DMS114 treated with DMSO at 0.1 percent for 48 hours (cell line): ENCODE data around the gene ORMDL2.

ENCODE experiments used
- DNase-seq: peaks from one replicate; lab custom pipeline; 2025; ENCODE audit not compliant: unreplicated experiment; lab: John Stamatoyannopoulos, UW

ORMDL2 gene, protein sequence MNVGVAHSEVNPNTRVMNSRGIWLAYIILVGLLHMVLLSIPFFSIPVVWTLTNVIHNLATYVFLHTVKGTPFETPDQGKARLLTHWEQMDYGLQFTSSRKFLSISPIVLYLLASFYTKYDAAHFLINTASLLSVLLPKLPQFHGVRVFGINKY

DNA sequence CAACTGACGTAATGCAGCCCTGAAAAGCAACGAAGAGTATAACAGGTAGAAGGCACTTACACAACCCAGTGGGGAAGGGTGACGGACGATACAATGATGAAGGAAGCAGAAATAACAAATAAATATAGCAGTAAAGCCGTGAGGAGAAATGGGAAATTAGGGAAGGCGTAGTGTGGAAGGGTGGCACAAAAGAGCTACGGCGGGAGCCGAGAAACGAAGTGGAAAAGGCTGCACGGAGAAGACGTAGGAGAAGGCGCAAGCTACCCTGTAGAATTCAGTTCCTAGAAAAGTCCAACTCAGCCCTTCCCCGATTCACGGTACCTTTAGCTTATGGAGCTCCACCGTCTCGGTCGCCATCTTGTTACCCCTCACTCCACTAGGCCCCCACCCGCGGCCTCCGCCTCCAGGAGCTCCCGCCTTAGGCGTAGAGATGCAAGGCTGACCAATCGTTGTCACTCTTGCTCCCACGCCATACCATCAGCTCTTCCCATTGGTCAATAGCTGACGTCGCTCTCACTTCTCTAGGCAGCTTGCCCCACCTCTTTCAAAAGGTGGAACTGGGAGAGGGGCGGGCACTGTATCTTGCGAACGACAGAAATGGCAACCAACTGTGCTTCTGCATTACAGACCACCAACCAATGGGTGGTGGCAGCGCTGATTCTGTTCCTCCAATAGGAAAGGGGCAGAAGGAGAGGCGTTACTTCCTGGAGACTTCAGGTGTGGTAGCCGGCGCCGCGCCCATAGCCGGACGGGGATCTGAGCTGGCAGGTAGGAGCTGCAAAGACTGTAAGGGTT is at the start of gene ORMDL2, which contains the start of gene SARNP:
Gene ORMDL2 (plus strand): TSS at position 697 of the 795 bp plus-strand sequence. CDS start 959 bp downstream, outside the sequence.
Gene SARNP (minus strand): TSS at position 380 of the 795 bp plus-strand sequence. CDS start 23 bp downstream, at position 357.
- DNase-seq = peak; percentile 100

DNA sequence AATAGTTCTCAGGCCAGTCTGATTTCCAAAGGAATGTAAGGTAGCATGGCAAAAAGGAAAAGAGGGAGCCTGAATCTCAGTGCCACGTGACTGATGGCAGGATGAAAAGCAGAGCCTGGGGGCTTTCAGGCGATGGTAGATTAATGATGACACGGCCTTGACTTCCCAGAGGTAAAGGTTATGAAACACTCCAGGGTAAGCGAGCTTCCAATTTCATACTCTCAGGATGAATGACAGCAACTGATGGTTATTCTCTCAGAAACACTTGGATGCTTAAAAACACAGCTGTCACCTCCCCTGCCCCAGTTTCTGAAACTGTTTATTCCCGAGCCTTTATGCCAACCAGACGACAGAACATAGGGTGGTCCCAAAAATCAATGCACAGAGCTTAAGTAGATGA is 46.1 kb upstream of the ORMDL2 start:
- DNase-seq = no peak

DNA sequence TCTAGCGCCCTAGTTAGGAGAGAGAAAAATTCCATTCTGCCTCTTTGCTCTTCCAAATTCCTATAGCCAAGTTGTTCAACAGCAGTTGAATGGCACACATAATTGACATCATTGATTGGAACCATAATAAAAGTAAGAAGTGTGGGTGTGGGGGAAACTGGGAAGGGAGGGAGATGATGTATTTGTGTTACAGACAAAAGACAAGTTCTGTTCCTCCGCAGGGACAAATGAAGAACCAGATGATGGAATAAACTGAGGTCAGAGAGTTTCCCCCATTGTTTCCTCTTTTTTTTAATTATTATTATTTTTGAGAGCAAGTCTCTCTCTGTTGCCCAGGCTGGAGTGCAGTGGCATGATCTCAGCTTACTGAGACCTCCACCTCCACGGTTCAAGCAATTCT is 40.0 kb upstream of the ORMDL2 start:
- DNase-seq = no peak

DNA sequence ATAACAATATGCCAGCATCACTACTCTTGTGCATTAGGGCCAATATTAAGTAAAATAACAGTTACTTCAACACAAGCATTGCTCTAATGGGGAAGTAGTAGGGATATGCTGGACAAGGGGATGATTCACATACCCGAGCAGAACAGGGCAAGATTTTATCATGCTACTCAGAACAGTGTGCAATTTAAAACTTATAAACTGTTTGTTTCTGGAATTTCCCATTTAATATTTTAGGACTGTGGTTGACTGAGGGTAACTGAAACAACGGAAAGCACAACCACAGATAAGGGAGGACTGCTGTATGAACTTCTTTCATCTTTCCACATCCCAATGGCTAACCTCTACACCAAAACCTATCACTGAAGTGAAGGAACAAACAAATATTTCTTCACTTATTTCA is 37.2 kb upstream of the ORMDL2 start:
- DNase-seq = no peak

DNA sequence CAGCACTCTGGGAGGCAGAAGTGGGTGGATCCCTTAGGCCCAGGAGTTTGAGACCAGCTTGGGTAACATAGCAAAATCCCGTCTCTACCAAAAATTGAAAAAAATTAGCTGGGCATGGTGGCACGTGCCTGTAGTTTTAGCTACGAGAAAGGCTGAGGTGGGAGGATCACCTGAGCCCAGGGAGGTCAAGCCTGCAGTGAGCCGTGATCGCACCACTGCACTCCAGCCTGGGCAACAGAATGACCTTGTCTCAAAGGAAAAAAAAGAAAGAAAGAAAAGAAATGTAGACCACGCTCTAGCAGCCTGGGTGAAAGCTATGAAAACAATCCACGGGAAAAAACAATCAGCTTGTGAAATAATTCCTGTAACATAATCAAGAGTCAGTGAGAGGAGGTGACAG is 29.3 kb upstream of the ORMDL2 start:
- no peak for DNase-seq

DNA sequence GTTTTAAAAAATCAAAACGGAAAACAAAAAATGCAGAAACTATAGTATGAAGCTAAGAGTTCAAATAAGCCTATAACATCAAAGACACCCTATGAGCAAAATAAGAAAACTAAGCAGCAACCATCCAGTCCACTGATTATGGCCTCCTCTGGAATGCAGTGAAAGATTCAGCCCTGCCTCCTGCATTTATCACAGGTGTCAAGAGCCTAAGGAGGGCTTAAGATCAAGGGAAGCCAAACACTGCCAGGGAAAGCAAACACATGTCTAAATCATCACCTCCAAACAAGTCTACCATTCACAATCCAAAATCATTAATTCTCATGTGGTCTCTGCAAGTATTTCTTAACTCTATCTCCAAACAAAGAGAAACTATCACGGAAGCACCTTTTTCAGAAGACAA is 28.7 kb upstream of the ORMDL2 start:
- DNase-seq = no peak

DNA sequence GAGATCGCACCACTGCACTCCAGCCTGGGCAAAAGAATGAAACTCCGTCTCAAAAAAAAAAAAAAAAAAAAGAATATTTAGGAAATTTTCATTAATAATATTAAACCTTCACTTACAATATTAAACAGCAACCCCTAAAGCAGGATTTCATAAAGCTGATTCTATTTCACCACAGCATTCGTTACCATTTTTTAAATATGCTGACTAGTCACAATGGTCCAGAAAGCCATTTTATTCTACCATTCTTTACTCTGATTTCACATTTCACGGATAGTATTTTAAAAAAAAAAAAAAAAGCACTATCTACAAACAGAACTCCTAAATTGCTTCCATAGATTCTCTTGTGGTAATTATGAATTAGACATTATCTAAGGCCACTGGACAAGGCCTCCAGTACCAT is 27.9 kb upstream of the ORMDL2 start:
- DNase-seq = no peak

DNA sequence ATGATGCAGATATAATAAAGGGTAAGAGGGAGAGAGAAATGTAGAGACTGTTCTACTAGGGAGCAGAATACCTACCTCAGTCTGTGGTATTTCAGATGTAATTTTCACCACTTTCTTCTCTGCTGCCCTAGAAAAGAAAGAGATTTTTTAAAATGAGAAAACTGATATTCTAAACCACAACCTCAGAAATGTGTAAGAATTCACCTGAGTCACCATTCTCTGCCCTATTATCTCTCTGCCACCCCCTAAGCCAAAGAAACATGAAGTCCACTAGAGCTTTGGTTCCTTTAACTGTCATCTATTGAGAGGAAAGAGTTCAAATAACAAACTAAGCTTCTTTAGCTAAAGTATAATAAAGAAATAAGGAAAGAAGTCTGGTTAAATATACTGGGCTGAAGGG is 21.9 kb upstream of the ORMDL2 start:
- no peak for DNase-seq

DNA sequence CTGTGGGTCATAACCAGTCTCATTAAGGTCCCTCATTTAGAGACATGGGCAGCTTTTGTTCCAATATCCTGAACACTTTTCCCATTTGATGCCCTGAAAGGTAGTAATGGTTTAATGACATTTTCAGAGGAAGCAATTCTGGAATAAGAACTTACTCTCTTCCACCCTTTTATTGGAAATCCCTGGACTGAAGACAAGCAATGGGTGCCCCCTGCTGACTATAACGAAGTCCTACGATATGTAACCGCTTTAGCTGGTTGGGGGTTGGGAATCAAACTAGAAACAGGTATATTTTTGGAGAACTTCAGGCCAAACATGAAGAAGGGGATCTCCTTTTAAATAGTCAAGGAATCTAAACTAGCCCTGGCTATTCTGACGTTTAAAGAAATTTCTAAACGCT is 20.8 kb upstream of the ORMDL2 start:
- DNase-seq = no peak

DNA sequence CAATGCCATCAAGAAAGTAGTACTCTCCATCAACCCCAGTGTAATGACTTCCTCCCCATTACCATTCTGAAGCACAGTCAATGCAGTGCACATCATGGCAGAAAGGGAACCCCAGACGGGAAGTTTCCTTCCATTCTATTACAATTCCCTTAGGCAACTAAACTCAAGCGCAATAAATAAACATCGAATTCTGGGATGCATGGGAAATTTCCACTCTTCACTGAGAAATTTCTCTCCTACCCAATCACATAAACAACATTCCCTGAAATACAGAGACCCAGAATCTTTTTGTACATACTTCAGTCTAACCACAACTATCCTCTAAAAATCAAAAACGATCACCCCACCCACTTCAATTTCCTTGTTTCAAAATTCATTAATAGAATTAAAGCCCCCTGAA is 20.3 kb upstream of the ORMDL2 start:
- no peak for DNase-seq

DNA sequence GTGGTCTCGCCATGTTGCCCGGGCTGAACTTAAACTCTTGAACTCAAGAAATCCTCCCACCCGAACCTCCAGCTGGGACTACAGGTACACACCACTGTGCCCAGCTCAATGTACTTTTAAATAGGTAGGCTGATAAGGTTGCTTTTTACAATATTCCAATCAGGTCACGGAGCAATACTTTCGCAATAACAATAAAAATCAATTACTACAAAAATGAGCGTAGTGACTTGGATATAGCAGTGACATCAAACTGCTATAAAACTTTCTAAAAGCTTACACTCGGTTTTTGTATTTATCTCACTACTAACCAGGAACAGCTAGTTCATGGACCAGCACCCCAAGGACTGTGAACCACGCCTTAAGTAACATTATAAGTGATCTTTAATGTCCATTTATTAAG is 10.9 kb upstream of the ORMDL2 start:
- no peak for DNase-seq

DNA sequence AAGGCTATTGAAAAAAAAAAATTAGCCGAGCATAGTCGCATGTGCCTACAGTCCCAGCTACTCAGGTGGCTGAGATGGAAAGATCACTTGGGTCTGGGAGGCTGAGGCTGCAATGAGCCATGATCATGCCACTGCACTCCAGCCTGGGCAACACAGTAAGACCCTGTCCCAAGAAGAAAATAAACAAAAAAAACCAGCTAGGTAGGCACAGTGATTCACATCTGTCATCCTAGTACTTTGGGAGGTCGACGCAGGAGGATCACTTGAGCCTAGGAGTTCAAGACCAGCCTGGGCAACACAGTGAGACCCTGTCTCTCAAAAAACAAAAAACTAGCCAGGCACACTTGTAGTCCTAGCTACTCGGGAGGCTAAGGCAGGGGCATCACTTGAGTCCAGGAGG is 8.6 kb upstream of the ORMDL2 start:
- no peak for DNase-seq

DNA sequence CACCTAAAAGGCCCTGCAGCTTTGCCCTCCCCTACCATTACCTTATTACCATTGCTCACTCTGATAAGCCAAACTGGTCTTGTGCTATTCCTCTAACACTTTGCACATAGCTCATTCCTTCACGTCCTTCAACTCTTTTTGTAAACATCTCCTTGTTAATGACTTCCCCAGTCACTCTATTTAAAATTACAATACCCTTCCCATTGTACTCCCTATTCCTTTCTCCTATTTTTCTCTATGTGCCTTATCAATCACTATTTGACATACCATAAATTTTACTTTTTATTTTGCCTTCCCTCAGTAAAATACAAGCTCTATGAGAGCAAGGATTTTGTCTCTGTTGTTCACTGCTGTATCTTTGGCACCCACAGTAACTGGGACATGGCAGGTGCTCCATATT is 5.8 kb upstream of the ORMDL2 start:
- DNase-seq = no peak

DNA sequence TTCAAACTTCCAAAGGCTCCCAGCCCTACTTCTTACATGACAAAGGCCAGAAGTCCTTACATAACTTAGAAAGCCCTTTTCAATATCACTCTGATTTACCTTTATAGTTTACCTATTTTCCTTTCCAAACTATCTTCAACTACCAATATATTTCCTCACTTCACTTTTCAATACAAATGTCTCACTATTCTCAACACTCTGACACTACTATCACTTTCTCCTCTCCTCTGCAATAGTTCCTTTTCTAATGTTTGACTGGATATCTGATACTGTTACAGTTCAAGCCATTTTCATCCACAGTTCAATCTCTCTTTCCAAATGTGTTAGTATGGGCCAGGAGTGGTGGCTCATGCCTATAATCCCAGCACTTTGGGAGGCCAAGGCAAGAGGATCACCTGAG is 3.6 kb upstream of the ORMDL2 start:
- no peak for DNase-seq

DNA sequence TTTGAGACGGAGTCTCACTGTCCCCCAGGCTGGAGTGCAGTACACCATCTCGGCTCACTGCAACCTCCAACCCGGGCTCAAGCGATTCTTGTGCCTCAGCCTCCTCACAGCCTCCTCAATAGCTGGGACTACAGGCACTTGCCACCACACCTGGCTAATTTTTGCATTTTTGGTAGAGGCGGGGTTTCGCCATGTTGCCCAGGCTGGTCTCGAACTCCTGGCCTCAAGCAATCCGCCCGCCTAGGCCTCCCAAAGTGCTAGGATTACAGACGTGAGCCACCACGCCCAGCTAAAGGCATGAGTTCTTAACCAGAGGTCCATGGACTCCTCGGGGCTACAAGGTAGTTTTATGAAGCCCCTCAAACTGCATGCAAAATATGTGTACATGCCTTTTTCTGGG is 2.4 kb upstream of the ORMDL2 start:
- DNase-seq = no peak

DNA sequence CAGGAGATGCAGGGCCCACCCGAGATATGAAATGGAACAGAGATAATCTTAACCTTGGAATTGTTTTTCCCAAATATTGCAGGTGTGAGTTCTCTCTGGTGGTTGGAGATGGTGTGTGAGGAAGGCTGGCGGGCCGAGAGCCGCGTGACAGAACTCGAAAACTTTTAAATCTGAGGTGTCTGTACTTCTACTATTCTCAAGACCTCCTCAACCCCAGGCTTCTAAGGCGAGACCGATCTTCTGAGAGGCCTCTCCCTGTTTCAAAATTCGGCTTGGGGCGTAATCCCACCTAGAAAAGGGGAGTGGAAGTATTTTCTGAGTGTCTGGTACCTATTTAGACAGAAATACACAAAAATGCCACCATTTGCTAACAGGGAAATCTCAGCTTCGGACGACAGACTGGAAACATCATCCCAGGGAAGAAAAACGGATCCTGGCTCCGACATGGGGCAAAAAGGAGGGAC is 928 bp upstream of the ORMDL2 start:
- DNase-seq = no peak

DNA sequence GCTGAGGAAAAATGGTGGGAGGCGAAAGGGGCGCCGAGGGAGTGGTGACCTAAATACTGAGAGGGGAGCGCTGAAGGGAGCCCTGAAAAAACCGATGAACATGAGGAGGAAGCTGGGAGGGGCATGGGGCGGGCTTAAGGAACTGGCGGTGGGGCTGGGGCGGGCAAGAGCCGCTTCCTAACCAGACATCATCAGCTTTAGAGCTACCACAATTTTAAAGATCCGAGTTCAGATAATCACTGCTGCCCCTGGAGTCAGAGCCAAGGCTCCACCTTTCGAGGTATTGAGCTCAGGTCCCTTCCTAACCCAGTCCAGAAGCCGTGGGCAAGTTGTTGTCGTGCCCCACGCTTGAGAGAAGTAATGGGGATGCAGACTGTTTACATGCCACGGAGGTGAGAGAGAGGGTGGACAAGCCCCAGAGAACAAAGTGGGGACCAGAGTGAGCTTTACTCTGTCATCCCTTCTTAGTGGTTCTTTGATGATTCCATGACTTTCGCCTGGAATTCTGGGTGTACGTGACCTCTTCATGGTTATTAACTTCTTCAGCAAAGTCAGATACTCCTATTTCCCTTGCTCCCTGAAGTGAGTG is 393 bp downstream of the ORMDL2 start:
- peak; percentile 86 for DNase-seq

DNA sequence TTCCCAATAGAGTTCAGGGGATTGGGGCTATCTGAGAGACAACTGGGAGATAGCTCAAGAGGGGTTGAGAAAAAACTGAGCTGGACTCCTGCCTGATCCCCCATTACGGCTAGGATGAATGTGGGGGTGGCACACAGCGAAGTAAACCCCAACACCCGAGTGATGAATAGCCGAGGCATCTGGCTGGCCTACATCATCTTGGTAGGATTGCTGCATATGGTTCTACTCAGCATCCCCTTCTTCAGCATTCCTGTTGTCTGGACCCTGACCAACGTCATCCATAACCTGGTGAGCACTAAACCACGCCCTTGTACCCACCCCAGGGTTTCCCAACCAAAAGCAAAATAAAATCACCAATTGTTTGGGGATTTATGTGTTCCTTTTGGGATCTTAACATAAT is 1.0 kb downstream of the ORMDL2 start:
- DNase-seq = no peak

DNA sequence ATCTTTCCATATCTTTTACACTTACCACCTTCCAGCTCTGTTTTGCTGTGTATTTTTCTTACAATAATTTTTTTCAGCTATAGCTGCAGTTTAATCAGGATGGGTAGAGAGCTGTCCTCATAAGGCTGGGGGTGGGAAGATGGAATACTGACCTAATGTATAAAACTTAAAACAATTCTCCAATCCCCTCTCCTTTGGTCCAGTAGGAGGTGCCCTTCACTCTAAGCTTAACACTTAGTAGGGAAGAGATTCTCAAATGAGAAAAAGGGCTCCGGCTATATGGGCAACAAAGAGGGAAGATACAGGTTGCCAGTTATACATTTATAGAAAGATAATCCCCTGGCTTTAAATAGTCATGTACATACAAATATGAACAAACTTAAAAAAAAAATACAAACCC is 2.8 kb downstream of the ORMDL2 start:
- DNase-seq = peak; percentile 42

DNA sequence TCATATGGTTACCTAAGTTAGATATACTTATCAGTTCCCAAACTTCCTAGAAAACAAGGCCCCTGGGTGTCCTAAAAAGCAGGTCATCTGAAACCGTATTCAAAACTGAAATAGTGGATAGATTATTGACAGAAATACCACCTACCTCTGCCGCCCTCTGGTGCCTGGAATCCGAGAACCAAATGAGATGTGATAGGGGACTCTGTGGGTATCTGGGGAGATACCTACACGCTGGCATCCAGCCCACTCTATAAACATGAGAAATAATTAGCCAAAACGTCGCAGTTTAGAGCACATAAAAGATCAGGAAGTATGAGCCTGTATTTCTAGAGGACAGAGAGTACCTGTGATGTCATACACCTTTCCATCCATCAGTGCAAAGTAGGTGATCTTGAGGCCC is 4.4 kb downstream of the ORMDL2 start:
- DNase-seq = no peak

DNA sequence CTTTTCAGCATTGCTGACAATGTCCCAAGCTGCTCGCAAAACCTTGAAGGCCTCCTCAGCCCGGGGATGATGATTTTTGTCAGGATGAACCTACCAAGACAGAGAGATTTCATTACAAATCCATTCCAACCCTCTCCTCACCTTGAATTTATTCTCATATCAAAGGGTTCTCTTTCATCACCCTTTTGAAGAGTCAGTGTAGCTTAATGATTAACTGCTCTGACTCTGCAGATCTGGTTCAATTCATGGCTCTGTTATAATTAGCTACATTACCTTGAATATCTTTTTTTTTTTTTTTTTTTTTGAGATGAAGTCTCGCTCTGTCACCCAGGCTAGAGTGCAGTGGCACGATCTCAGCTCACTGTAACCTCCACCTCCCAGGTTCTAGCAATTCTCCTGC is 5.6 kb downstream of the ORMDL2 start:
- no peak for DNase-seq

DNA sequence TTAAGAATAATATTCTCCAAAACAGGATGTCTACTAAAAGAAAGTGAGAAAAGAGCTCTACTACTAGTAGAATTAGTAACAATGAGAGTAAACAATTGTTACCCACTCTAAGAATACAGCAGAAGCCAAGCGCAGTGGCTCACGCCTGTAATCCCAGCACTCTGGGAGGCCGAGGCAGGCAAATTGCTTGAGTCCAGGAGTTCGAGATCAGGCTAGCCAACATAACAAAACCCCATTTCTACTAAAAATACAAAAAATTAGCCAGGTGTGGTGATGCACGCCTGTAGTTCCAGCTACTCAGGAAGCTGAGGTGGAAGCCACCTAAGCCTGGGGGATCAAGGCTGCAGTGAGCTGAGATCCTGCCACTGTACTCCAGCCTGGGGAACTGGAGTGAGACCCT is 6.9 kb downstream of the ORMDL2 start:
- DNase-seq = no peak
